PC-9 (cell line): Measurements from ENCODE around the gene DPH5.

Experiments used
- EZH2 ChIP-seq: fragments of 200-600 bp; sonication (generic); IDR thresholded peaks from 2 replicates; pipeline ENCODE4 v1.8.0; 2017; ENCODE audit warnings: antibody characterized with exemption, low read depth
- TF ChIP-seq, protein P1 (sequence below): fragments of 200-600 bp; sonication (generic); conservative IDR thresholded peaks from 2 replicates; pipeline ENCODE4 v1.6.1; 2017; ENCODE audit warnings: mixed run types, antibody characterized with exemption, mild to moderate bottlenecking, moderate library complexity

DNA sequence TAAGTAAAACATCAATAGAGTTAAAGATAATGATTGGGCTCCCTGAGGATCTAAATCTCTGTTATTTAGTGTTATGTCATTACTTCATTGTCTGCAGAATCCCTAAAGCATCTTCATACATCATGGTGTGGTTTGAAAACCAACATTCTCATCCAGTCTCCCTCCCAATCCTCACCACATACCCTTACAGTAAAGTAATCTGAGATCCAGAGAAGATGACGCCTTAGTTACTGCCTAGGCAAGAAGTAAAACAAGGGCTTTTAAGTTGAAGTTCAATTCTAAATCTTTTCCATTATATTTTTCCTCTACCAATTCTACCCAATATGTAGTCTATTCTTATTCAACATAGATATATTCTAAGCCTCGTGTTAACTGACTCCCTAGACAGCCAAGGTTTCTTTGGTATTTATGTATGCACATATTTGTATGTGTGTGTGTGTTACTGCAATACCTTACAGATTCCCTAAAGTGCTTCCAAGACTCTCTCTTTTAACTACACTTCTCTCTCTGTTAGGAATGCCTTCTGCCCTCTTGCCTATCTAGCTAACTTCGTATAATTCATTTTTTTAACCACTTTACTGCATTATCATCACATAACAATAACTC lies 17.3 kb downstream of the DPH5 start:
- TF ChIP-seq, protein P1, sequence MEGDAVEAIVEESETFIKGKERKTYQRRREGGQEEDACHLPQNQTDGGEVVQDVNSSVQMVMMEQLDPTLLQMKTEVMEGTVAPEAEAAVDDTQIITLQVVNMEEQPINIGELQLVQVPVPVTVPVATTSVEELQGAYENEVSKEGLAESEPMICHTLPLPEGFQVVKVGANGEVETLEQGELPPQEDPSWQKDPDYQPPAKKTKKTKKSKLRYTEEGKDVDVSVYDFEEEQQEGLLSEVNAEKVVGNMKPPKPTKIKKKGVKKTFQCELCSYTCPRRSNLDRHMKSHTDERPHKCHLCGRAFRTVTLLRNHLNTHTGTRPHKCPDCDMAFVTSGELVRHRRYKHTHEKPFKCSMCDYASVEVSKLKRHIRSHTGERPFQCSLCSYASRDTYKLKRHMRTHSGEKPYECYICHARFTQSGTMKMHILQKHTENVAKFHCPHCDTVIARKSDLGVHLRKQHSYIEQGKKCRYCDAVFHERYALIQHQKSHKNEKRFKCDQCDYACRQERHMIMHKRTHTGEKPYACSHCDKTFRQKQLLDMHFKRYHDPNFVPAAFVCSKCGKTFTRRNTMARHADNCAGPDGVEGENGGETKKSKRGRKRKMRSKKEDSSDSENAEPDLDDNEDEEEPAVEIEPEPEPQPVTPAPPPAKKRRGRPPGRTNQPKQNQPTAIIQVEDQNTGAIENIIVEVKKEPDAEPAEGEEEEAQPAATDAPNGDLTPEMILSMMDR, result no peak
- no peak for TF ChIP-seq EZH2
